Sigmoid colon (tissue), 7 donors: Measurements from ENCODE around the gene NFX1. TPM values are rescaled to one million over a fixed set of nuclear protein-coding genes. Genes with fewer than 3 reads are reported as not detected.

Experiments
- DNase-seq: peaks from one replicate; pipeline ENCODE4 v3.0.0-alpha.2; 2019
- H3K27ac ChIP-seq, 4 donors: fragments of 200-600 bp; sonication (generic); one replicate each; pipeline ENCODE4 v1.5.1; 2016 to 2019; ENCODE audit warnings: mild to moderate bottlenecking in 1 of 4
- H3K27me3 ChIP-seq, 3 donors: fragments of 200-600 bp; sonication (generic); one replicate each; pipeline ENCODE4 v1.5.1; 2019; ENCODE audit warnings: mild to moderate bottlenecking in 1 of 3
- H3K36me3 ChIP-seq, 4 donors: fragments of 200-600 bp; sonication (generic); one replicate each; pipeline ENCODE4 v1.5.1; 2016 to 2019
- H3K4me1 ChIP-seq, 4 donors: fragments of 200-600 bp; sonication (generic); one replicate each; pipeline ENCODE4 v1.5.1; 2017 to 2019
- H3K4me3 ChIP-seq, 4 donors: fragments of 200-600 bp; sonication (generic); one replicate each; pipeline ENCODE4 v1.5.1; 2017 to 2019; ENCODE audit warnings: mild to moderate bottlenecking in 2 of 4, moderate library complexity in 1 of 4
- H3K9me3 ChIP-seq, 4 donors: fragments of 200-600 bp in 3 of 4; sonication (generic) in 3 of 4; one replicate each; pipeline versions ENCODE4 v1.5.1 to v1.6.1; 2013 to 2019
- EP300 ChIP-seq, 4 donors: sonication (generic); formaldehyde crosslinking; IDR thresholded peaks; one replicate each; pipeline ENCODE4 v1.6.1; 2017; ENCODE audit warnings: antibody characterized with exemption in 4 of 4
- POLR2A ChIP-seq, 2 donors: fragments of 450-650 bp; IDR thresholded peaks; one replicate each; pipeline ENCODE4 v1.6.1; 2016; ENCODE audit warnings: antibody characterized with exemption in 2 of 2, mild to moderate bottlenecking in 2 of 2, moderate library complexity in 2 of 2
- POLR2AphosphoS5 ChIP-seq, 4 donors: sonication (generic); formaldehyde crosslinking; IDR thresholded peaks; one replicate each; pipeline ENCODE4 v1.6.1; 2017; ENCODE audit warnings: antibody characterized with exemption in 4 of 4
- WGBS, 2 donors: extraction: QIAGEN DNeasy Blood & Tissue Kit; methylation state at CpG; one replicate each; pipeline ENCODE4 v1.1.7; 2013; 5-methylcytosine and 5-hydroxymethylcytosine counted together
- intact Hi-C: fragments of 100-400 bp; cut with DNase I; formaldehyde crosslinking; loops from one replicate; pipeline ENCODE4 v1.15.1; 2023
- polyA plus RNA-seq, 3 donors: library from polyadenylated mRNA; stranded (reverse); fragments of 200-250 nt; gene quantifications; one replicate each; pipeline ENCODE4 v1.2.3, GENCODE V29; 2013
- total RNA-seq, 4 donors: library from RNA; depleted of rRNA; stranded (reverse); fragments of >200 nt; gene quantifications; one replicate each; pipeline ENCODE4 v1.1.0, GENCODE V29; 2016
- TF ChIP-seq, protein P1 (sequence below), 4 experiments: fragments of 450-650 bp in 3 of 4; fragments of 200-600 bp in 1 of 4; IDR thresholded peaks; one replicate each; pipeline ENCODE4 v1.5.1; 2016 to 2019; ENCODE audit warnings: antibody characterized with exemption in 4 of 4, mild to moderate bottlenecking in 3 of 4, moderate library complexity in 2 of 4
- donor health status: healthy with polysubstance abuse.
- donor health status: Bipolar disorder and iron deficiency.
- donor health status: healthy.

The NFX1 gene
- total and polyA plus RNA-seq, 7 donors, result 15.7 to 40.7 (median 34.3) TPM

DNA sequence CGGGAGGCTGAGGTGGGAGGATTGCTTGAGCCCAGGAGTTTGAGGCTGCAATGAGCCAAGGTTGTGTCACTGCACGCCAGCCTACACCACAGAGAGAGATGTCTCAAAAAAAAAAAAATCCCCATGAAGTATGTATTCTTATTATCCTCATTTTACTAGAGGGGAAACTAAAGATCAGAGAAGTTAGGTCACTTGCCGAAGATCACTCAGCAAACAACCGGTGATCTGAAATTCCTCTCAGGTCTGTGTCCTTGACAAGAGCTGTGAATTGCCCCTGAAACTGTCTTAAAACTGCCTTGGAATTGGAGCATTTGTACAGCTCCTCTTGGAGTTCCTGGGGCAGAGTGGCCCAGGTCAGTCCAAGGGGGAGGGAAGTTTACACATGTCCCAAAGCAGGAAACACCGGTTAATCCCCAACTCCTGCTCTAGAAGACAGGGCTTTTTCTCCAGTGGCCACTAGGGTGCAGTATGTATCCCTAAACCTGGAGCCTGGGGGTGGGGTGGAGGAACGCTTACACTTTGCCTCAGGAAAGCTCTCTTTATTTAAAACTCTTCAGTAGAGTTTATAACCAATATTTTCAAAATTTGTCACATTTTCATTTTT lies 84.4 kb downstream of the NFX1 start:
- no peaks in the 10 kb centered on the region for H3K27me3 ChIP-seq
- H3K9me3 ChIP-seq, result no peaks in the 10 kb centered on the region
- H3K4me3 ChIP-seq, result peak overlapping the region in 2 of 4 donors; percentile 18 to 30
- 58 to 64% methylated on average over 6 of the region's 6 CpGs for WGBS, 2 donors
- intact Hi-C loops, result loop anchor here (1.0 to 10.0 kb wide), 4 partner anchors 41 to 350 kb away; no protein-coding TSS in a partner anchor
- peak in 1 of 4 donors; percentile 10 for TF ChIP-seq POLR2AphosphoS5 (IDR thresholded peaks at IDR 0.05)
- TF ChIP-seq EP300 (IDR thresholded peaks at IDR 0.05), result no peak
- TF ChIP-seq, protein P1, sequence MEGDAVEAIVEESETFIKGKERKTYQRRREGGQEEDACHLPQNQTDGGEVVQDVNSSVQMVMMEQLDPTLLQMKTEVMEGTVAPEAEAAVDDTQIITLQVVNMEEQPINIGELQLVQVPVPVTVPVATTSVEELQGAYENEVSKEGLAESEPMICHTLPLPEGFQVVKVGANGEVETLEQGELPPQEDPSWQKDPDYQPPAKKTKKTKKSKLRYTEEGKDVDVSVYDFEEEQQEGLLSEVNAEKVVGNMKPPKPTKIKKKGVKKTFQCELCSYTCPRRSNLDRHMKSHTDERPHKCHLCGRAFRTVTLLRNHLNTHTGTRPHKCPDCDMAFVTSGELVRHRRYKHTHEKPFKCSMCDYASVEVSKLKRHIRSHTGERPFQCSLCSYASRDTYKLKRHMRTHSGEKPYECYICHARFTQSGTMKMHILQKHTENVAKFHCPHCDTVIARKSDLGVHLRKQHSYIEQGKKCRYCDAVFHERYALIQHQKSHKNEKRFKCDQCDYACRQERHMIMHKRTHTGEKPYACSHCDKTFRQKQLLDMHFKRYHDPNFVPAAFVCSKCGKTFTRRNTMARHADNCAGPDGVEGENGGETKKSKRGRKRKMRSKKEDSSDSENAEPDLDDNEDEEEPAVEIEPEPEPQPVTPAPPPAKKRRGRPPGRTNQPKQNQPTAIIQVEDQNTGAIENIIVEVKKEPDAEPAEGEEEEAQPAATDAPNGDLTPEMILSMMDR (IDR thresholded peaks at IDR 0.05), result peak; percentile 56 to 88 (median 81)
- H3K4me1 ChIP-seq, result peaks cover 0 to 9% (median 6%) of the 10 kb centered on the region in 4 donors
- H3K27ac ChIP-seq, result peak overlapping the region; percentile 40 to 69 (median 54)
- DNase-seq, result peak; percentile 86
- H3K36me3 ChIP-seq, result peaks cover 0 to 22% (median 16%) of the 10 kb centered on the region in 4 donors

DNA sequence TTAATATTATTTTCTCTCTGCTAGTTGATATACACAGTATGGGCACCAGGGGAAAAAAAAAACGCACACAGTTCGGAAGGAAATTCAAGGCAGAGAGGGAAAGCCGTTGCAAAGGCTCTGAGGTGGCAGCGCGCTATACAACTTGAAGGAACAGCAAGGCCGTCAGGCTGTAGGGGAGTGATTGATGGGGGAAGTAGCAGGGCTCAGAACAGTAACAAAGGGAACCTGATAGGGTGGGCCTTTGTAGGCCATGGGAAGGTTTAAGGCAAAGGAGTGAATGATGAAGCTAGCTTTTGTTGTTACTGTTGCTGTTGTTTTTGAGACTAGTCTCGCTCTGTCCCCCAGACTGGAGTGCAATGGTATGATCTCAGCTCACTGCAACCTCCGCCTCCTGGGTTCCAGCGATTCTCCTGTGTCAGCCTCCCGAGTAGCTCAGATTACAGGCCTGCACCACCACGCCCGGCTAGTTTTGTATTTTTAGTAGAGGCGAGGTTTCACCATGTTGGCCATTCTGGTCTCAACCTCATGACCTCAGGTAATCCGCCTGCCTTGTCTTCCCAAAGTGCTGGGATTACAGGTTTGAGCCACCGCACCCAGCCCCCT lies 85.0 kb downstream of the NFX1 start:
- no peak for DNase-seq
- H3K4me1 ChIP-seq, result peaks cover 0 to 9% (median 6%) of the 10 kb centered on the region in 4 donors
- peak overlapping the region; percentile 40 to 69 (median 54) for H3K27ac ChIP-seq
- no peaks in the 10 kb centered on the region for H3K27me3 ChIP-seq
- WGBS, 2 donors, result 69 to 77% methylated on average over 15 of the region's 15 CpGs
- no peaks in the 10 kb centered on the region for H3K9me3 ChIP-seq
- no peak for TF ChIP-seq EP300 (IDR thresholded peaks at IDR 0.05)
- TF ChIP-seq, protein P1 (IDR thresholded peaks at IDR 0.05), result peak in 1 of 4 experiments; percentile 44
- intact Hi-C loops, result loop anchor here (1.0 to 10.0 kb wide), 4 partner anchors 40 to 349 kb away; no protein-coding TSS in a partner anchor
- peak overlapping the region in 2 of 4 donors; percentile 18 to 30 for H3K4me3 ChIP-seq
- peaks cover 0 to 16% (median 11%) of the 10 kb centered on the region in 4 donors for H3K36me3 ChIP-seq

DNA sequence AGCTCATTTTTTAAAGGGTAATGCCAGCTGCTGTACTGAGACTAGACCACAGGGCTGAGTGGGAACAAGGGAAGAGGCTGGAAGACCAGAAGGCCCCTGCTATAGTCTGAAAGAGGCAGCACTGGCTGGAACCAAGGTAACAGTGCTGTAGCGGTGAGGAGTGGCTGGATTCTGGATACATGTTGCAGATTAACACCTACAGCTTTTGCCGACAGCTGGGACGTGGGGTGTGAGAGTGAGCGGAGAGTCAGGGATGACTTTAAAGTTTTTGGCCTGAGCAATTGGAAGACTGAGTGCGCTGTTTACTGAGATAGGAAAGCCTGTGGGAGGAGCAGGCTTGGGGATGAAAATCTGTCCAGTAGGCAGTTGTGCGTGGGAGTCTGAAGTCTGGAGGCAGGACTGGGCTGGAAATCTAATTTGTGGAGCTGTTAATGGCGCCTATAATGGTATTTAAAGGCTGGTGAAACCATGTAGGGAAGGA lies 85.6 kb downstream of the NFX1 start:
- WGBS, 2 donors, result 93 to 95% methylated on average over 7 of the region's 7 CpGs
- no peak for DNase-seq
- peak overlapping the region in 3 of 4 donors; percentile 51 to 69 (median 56) for H3K27ac ChIP-seq
- TF ChIP-seq EP300 (IDR thresholded peaks at IDR 0.05) (no peak), POLR2AphosphoS5 (IDR thresholded peaks at IDR 0.05) (no peak), POLR2A (IDR thresholded peaks at IDR 0.05) (no peak)
- TF ChIP-seq, protein P1 (IDR thresholded peaks at IDR 0.05), result no peak
- H3K27me3 ChIP-seq, result no peaks in the 10 kb centered on the region
- peaks cover 0 to 11% (median 6%) of the 10 kb centered on the region in 4 donors for H3K36me3 ChIP-seq
- no peak overlapping the region for H3K4me3 ChIP-seq
- H3K9me3 ChIP-seq, result no peaks in the 10 kb centered on the region
- peaks cover 0 to 9% (median 6%) of the 10 kb centered on the region in 4 donors for H3K4me1 ChIP-seq
- intact Hi-C loops, result loop anchor here (1.0 to 10.0 kb wide), 4 partner anchors 39 to 349 kb away; no protein-coding TSS in a partner anchor

DNA sequence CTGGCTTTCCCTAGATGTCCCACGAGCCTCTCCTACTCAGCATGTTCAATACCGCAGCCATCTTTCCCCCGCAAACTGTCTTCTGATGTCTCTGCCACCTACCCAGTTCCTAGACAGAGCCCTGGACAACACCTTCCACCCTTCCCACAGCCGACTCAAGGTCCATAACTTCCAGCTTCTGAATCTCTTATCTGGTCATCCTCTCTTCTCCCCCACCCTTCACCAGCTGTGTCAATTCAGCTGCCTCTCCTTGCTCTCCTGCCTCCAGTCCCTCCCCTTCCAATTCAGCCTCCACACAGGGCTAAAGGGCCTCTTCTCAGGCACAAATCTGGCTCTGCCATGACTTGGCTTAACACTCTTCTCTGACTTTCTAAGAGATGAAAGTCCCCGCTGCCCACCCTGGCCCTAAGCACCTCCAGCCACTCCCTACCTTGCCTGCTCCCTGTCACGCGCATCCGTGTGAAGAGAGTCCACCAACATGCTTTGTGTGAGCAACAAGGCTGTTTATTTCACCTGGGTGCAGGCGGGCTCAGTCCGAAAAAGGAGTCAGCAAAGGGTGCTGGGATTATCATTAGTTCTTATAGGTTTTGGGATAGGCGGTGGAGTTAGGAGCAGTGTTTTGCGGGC lies 86.9 kb downstream of the NFX1 start:
- intact Hi-C loops, result loop anchor here (5.0 to 10.0 kb wide), 2 partner anchors 140 to 348 kb away; no protein-coding TSS in a partner anchor
- WGBS, 2 donors, result 86 to 94% methylated on average over 12 of the region's 12 CpGs
- DNase-seq, result peak; percentile 41
- Histone ChIP-seq H3K4me1 (peaks cover 0 to 9% (median 6%) of the 10 kb centered on the region in 4 donors), H3K9me3 (no peaks in the 10 kb centered on the region), H3K27ac (no peak overlapping the region), H3K4me3 (no peak overlapping the region), H3K36me3 (no peaks in the 10 kb centered on the region), H3K27me3 (no peaks in the 10 kb centered on the region)
- TF ChIP-seq POLR2A (IDR thresholded peaks at IDR 0.05) (no peak), EP300 (IDR thresholded peaks at IDR 0.05) (no peak), POLR2AphosphoS5 (IDR thresholded peaks at IDR 0.05) (no peak)
- TF ChIP-seq, protein P1 (IDR thresholded peaks at IDR 0.05), result no peak
